ENCODE results near the gene DPEP2NB. TPM values are rescaled to one million over a fixed set of nuclear protein-coding genes. Genes with fewer than 3 reads are reported as not detected.
"Not testable (repeated sequence)": the region's sequence is repeated elsewhere in the genome, so short reads cannot be mapped to it uniquely, and the experiment has no call there.

DPEP2NB gene
- total and polyA plus RNA-seq, 4 donors: not detected

DNA sequence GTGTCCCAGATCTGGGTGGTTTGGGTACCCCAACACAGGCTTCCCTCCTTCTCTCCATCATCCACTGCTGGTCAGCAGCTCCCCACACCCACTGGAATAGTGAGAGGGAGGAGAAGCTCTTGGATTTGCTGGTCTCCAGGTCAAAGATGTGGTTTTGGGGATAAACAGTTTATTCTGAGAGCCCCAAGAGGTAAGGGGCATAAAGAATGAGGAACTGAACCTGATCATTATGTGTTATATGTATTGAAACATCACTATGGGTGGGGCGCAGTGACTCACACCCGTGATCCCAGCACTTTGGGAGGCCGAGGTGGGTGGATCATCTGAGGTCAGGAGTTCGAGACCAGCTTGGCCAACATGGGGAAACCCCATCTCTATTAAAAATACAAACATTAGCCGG is 20.3 kb downstream of the DPEP2NB start:
- H3K4me1 ChIP-seq (ENCODE audit: control insufficient read depth in 5 of 5, insufficient read depth in 5 of 5, low read length in 5 of 5): peaks cover 0 to 11% (median 0%) of the 10 kb centered on the region in 5 donors
- ATAC-seq (ENCODE audit: insufficient read depth, low FRiP score) (no peak), DNase-seq (no peak)
- peak overlapping the region in 1 of 2 donors; percentile 6 for H3K27ac ChIP-seq (ENCODE audit: low read depth in 1 of 2, low read length in 1 of 2)
- 65 to 66% methylated on average over 5 of the region's 5 CpGs for WGBS, 2 donors
- TF ChIP-seq, protein P1, sequence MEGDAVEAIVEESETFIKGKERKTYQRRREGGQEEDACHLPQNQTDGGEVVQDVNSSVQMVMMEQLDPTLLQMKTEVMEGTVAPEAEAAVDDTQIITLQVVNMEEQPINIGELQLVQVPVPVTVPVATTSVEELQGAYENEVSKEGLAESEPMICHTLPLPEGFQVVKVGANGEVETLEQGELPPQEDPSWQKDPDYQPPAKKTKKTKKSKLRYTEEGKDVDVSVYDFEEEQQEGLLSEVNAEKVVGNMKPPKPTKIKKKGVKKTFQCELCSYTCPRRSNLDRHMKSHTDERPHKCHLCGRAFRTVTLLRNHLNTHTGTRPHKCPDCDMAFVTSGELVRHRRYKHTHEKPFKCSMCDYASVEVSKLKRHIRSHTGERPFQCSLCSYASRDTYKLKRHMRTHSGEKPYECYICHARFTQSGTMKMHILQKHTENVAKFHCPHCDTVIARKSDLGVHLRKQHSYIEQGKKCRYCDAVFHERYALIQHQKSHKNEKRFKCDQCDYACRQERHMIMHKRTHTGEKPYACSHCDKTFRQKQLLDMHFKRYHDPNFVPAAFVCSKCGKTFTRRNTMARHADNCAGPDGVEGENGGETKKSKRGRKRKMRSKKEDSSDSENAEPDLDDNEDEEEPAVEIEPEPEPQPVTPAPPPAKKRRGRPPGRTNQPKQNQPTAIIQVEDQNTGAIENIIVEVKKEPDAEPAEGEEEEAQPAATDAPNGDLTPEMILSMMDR (IDR thresholded peaks at IDR 0.05; ENCODE audit: control extremely low read depth, extremely low read depth): no peak
- no peaks in the 10 kb centered on the region for H3K36me3 ChIP-seq (ENCODE audit: control insufficient read depth in 4 of 4, insufficient read depth in 4 of 4, low read length in 4 of 4)
- H3K27me3 ChIP-seq (ENCODE audit: control insufficient read depth in 3 of 3, insufficient read depth in 3 of 3, low read length in 2 of 3): no peaks in the 10 kb centered on the region
- no peaks in the 10 kb centered on the region for H3K9me3 ChIP-seq (ENCODE audit: control insufficient read depth in 4 of 4, insufficient read depth in 3 of 4, low read length in 3 of 4)
- H3K9ac ChIP-seq (ENCODE audit: insufficient read depth in 1 of 2, low read length in 2 of 2): no peak overlapping the region
- H3K4me3 ChIP-seq: no peak overlapping the region

DNA sequence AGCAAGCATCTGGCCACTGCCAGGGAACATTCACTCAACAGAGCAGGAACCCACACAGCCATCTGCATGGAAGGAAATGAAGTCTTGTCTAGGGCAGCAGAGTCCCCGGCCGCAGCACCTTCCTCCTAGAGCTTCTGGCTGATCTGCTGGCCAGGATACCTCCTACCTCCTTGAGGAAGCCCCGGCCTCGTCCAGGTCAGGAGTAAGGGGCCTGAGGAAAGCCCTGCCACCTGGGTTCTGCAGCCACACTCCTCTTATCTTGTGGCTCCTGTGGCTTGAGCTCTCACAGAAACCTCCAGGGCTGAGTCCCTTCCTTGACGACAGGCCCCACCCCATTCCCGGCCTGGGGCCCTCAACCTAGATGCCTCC is 21.7 kb downstream of the DPEP2NB start:
- not testable (repeated sequence) for H3K9me3 ChIP-seq (ENCODE audit: control insufficient read depth in 4 of 4, insufficient read depth in 3 of 4, low read length in 3 of 4); H3K4me3 ChIP-seq; H3K4me1 ChIP-seq (ENCODE audit: control insufficient read depth in 5 of 5, insufficient read depth in 5 of 5, low read length in 5 of 5); H3K9ac ChIP-seq (ENCODE audit: insufficient read depth in 1 of 2, low read length in 2 of 2); DNase-seq; H3K27me3 ChIP-seq (ENCODE audit: control insufficient read depth in 3 of 3, insufficient read depth in 3 of 3, low read length in 2 of 3); ATAC-seq (ENCODE audit: insufficient read depth, low FRiP score); H3K36me3 ChIP-seq (ENCODE audit: control insufficient read depth in 4 of 4, insufficient read depth in 4 of 4, low read length in 4 of 4)
- WGBS, 2 donors: 7 to 41% methylated on average over 4 to 5 of the region's 6 CpGs
- peak overlapping the region in 1 of 2 donors; percentile 67 for H3K27ac ChIP-seq (ENCODE audit: low read depth in 1 of 2, low read length in 1 of 2)

DNA sequence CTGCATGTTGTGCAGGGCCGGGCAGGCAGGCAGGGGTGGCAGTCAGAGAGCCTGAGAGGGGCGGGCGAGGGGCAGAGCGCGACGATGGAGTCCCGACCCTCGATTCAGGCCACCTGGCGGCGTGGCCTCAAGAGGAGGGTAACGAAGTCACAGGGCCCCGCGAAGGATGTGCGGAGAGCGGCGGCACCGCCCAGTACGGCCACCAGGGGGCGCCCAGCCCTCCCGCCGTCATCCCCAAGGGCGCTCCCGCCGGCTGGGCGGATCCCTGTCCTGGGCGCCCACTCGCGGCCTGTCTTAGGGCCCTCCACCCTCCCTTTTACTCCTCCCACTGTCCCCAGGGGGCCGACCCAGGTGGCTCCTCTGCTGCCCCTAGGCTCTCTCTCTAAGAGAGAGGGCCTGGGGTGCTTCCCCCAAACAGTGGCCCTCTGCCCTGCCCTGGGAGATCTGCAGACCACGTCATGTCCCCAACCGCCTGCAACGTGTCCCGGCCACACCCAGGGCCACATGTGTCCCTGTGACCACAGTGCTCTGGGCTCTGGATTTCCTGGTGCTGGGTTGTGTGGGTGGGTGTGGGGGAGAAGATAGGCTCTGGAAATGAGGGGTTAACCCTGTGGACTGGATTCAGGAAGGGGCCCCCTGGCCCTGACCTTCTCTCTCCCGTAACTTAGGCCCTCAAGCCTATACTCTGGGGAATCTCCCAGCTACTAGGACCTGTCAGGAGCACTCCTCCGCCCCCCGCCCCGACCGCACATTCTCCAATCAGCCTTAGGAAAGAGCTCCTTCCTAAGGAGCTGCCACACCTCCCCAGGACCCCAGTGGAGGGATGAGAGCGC is 22.3 kb downstream of the DPEP2NB start:
- no peak overlapping the region for H3K9ac ChIP-seq (ENCODE audit: insufficient read depth in 1 of 2, low read length in 2 of 2)
- TF ChIP-seq, protein P1 (IDR thresholded peaks at IDR 0.05; ENCODE audit: control extremely low read depth, extremely low read depth): peak; percentile 95
- peak; percentile 90 for ATAC-seq (ENCODE audit: insufficient read depth, low FRiP score)
- peak; percentile 72 to 82 (median 78) for DNase-seq
- H3K36me3 ChIP-seq (ENCODE audit: control insufficient read depth in 4 of 4, insufficient read depth in 4 of 4, low read length in 4 of 4): no peaks in the 10 kb centered on the region
- H3K4me3 ChIP-seq: no peak overlapping the region
- no peaks in the 10 kb centered on the region for H3K27me3 ChIP-seq (ENCODE audit: control insufficient read depth in 3 of 3, insufficient read depth in 3 of 3, low read length in 2 of 3)
- 5 to 7% methylated on average over 38 to 39 of the region's 39 CpGs for WGBS, 2 donors
- H3K27ac ChIP-seq (ENCODE audit: low read depth in 1 of 2, low read length in 1 of 2): peak overlapping the region; percentile 37 to 67
- peaks cover 0 to 9% (median 0%) of the 10 kb centered on the region in 5 donors for H3K4me1 ChIP-seq (ENCODE audit: control insufficient read depth in 5 of 5, insufficient read depth in 5 of 5, low read length in 5 of 5)
- no peaks in the 10 kb centered on the region for H3K9me3 ChIP-seq (ENCODE audit: control insufficient read depth in 4 of 4, insufficient read depth in 3 of 4, low read length in 3 of 4)

DNA sequence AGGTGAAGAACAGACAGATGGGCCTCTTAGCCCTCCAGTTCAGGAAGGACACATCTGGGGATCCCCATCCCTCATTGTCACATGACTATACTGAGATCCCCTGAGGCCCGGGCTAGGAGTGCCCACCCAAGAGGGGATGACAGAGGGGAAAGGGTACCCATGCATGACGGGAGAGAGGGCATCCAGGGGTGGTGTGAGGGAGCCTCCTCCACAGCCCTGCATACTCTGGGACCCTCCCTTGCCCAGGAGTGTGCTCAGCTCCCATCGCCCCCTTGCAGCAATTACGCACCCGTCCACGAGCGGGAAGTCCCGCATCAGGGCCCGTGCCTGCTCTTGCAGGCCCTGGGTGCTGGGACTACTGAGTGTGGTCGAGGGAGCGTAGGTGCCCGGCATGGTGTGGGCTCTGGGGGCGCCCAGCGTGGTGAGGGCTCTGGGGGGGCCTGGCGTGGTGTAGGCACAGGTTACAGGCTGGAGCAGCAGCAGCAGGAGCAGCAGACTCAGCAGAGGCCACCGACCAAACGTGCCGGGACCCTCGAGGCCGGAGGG is 23.0 kb downstream of the DPEP2NB start:
- 79 to 85% methylated on average over 20 of the region's 20 CpGs for WGBS, 2 donors
- Histone ChIP-seq H3K27ac (ENCODE audit: low read depth in 1 of 2, low read length in 1 of 2) (peak overlapping the region in 1 of 2 donors; percentile 67), H3K4me3 (no peak overlapping the region), H3K9ac (ENCODE audit: insufficient read depth in 1 of 2, low read length in 2 of 2) (no peak overlapping the region), H3K36me3 (ENCODE audit: control insufficient read depth in 4 of 4, insufficient read depth in 4 of 4, low read length in 4 of 4) (no peaks in the 10 kb centered on the region), H3K9me3 (ENCODE audit: control insufficient read depth in 4 of 4, insufficient read depth in 3 of 4, low read length in 3 of 4) (no peaks in the 10 kb centered on the region), H3K27me3 (ENCODE audit: control insufficient read depth in 3 of 3, insufficient read depth in 3 of 3, low read length in 2 of 3) (no peaks in the 10 kb centered on the region), H3K4me1 (ENCODE audit: control insufficient read depth in 5 of 5, insufficient read depth in 5 of 5, low read length in 5 of 5) (peaks cover 0 to 9% (median 0%) of the 10 kb centered on the region in 5 donors)
- TF ChIP-seq, protein P1 (IDR thresholded peaks at IDR 0.05; ENCODE audit: control extremely low read depth, extremely low read depth): no peak
- DNase-seq (no peak), ATAC-seq (ENCODE audit: insufficient read depth, low FRiP score) (no peak)

Measured in lung (tissue), 12 donors.